Activated CD4-positive, alpha-beta T cell treated with anti-CD3 and anti-CD28 coated beads, Interleukin-10, Interleukin-2, amounts not matched to agents 100 ng/mL and 50 ng/mL, durations not matched to agents 16 hours and 8 hours (primary cell): ENCODE results near the gene EZH1.
"Not testable (repeated sequence)": the region's sequence is repeated elsewhere in the genome, so short reads cannot be mapped to it uniquely, and the experiment has no call there.

Source experiments
- DNase-seq: peaks from one replicate; pipeline ENCODE4 v3.0.0-alpha.2; 2020

Gene EZH1

GRCh38 chr17:42665581-42666001 is 79.2 kb downstream of the EZH1 start:
- no peak for DNase-seq

- DNase-seq = no peak
Measured at GRCh38 chr17:42660692-42661345, 84.0 kb downstream of the EZH1 start.

- not testable (repeated sequence) for DNase-seq
Measured at GRCh38 chr17:42659932-42660274, 84.9 kb downstream of the EZH1 start.

GRCh38 chr17:42659079-42659931 is 85.5 kb downstream of the EZH1 start, which contains the start of gene TUBG2:
Gene TUBG2 (plus strand): TSS chr17:42659284. CDS start chr17:42659504, 220 bp downstream.
- peak; percentile 79 for DNase-seq

- no peak for DNase-seq
Measured at GRCh38 chr17:42657824-42658588, 86.8 kb downstream of the EZH1 start.

GRCh38 chr17:42655528-42655927 is 89.3 kb downstream of the EZH1 start:
- no peak for DNase-seq

GRCh38 chr17:42653179-42654124 is 91.4 kb downstream of the EZH1 start:
- no peak for DNase-seq

- no peak for DNase-seq
Measured at GRCh38 chr17:42651392-42651791, 93.4 kb downstream of the EZH1 start.
